Measurements from ENCODE around the gene NOCT. TPM values are rescaled to one million over a fixed set of nuclear protein-coding genes. Genes with fewer than 3 reads are reported as not detected.

Gene NOCT
- total RNA-seq, 1 experiment from 2014 or later = 17.1 TPM

- TF ChIP-seq SIN3A (IDR thresholded peaks at IDR 0.05; ENCODE audit: borderline replicate concordance, insufficient read depth, low read depth, low read length) (no peak), TCF7L2 (IDR thresholded peaks at IDR 0.05; ENCODE audit: low read depth, low read length) (no peak), POLR2AphosphoS5 (IDR thresholded peaks at IDR 0.05; ENCODE audit: low read depth, low read length) (no peak)
- TF ChIP-seq, protein P1, sequence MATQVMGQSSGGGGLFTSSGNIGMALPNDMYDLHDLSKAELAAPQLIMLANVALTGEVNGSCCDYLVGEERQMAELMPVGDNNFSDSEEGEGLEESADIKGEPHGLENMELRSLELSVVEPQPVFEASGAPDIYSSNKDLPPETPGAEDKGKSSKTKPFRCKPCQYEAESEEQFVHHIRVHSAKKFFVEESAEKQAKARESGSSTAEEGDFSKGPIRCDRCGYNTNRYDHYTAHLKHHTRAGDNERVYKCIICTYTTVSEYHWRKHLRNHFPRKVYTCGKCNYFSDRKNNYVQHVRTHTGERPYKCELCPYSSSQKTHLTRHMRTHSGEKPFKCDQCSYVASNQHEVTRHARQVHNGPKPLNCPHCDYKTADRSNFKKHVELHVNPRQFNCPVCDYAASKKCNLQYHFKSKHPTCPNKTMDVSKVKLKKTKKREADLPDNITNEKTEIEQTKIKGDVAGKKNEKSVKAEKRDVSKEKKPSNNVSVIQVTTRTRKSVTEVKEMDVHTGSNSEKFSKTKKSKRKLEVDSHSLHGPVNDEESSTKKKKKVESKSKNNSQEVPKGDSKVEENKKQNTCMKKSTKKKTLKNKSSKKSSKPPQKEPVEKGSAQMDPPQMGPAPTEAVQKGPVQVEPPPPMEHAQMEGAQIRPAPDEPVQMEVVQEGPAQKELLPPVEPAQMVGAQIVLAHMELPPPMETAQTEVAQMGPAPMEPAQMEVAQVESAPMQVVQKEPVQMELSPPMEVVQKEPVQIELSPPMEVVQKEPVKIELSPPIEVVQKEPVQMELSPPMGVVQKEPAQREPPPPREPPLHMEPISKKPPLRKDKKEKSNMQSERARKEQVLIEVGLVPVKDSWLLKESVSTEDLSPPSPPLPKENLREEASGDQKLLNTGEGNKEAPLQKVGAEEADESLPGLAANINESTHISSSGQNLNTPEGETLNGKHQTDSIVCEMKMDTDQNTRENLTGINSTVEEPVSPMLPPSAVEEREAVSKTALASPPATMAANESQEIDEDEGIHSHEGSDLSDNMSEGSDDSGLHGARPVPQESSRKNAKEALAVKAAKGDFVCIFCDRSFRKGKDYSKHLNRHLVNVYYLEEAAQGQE (IDR thresholded peaks at IDR 0.05; ENCODE audit: insufficient read depth in 1 of 2, low read depth in 2 of 2, low read length in 1 of 2) = no peak
- TF ChIP-seq, protein P2, sequence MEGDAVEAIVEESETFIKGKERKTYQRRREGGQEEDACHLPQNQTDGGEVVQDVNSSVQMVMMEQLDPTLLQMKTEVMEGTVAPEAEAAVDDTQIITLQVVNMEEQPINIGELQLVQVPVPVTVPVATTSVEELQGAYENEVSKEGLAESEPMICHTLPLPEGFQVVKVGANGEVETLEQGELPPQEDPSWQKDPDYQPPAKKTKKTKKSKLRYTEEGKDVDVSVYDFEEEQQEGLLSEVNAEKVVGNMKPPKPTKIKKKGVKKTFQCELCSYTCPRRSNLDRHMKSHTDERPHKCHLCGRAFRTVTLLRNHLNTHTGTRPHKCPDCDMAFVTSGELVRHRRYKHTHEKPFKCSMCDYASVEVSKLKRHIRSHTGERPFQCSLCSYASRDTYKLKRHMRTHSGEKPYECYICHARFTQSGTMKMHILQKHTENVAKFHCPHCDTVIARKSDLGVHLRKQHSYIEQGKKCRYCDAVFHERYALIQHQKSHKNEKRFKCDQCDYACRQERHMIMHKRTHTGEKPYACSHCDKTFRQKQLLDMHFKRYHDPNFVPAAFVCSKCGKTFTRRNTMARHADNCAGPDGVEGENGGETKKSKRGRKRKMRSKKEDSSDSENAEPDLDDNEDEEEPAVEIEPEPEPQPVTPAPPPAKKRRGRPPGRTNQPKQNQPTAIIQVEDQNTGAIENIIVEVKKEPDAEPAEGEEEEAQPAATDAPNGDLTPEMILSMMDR (IDR thresholded peaks at IDR 0.05) = no peak
- CTCF ChIA-PET = interaction anchor here (0.7 kb wide), 1 partner anchor 306 kb away, joined by 3 read pairs; no protein-coding TSS in a partner anchor
- no peaks in the 10 kb centered on the region; the same call in 1 of the 2 replicates for H3K36me3 ChIP-seq (ENCODE audit: control insufficient read depth, insufficient read depth, low read length)
- no peaks in the 10 kb centered on the region for H3K27me3 ChIP-seq (ENCODE audit: control insufficient read depth, insufficient read depth, low read length)
- H3K4me1 ChIP-seq (ENCODE audit: control insufficient read depth, insufficient read depth, low read length) = peaks cover 14% of the 10 kb centered on the region
- intact Hi-C loops (cut with micrococcal nuclease; ENCODE audit: unreplicated experiment) (no loop called here), in situ Hi-C loops (cut with HindIII; ENCODE audit: low pct_unique_long_range_greater_than_20kb, low sequenced_read_pairs) (no loop called here)
- no peak overlapping the region for H3K27ac ChIP-seq (ENCODE audit: low read length)
- ATAC-seq (no peak), DNase-seq (ENCODE audit: low read depth, low spot score) (no peak)
- POLR2A ChIA-PET = interaction anchor here (0.6 kb wide), 1 partner anchor 58 kb away, joined by 3 read pairs; no protein-coding TSS in a partner anchor
- no peak overlapping the region for H3K4me3 ChIP-seq (ENCODE audit: low read depth in 2 of 2, low read length in 2 of 2)
- H3K9me3 ChIP-seq (ENCODE audit: control insufficient read depth, insufficient read depth, low read depth, low read length) = no peaks in the 10 kb centered on the region
- BruUV-seq (replicated peaks) = no TSS peak
These were observed 7.3 kb downstream of the NOCT start for GRCh38 chr4:139022835-139023234.

DNA sequence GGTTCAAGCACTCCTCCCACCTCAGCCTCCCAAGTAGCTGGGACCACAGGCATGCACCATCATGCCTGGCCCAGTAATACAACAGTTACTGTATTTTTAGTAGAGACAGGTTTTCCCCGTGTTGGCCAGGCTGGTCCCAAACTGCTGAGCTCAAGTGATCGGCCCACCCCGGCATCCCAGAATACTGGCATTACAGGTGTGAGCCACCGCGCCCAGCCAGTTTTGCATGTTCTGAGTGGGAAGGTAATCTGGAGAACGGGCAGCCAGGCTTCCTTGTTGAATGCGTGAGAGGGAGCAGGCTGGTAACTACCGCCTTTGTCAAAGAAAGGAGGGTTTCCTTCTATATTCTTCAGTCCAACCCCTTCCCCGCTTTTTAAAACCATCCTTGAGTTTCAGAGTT lies 9.1 kb downstream of the NOCT start:
- POLR2A ChIA-PET = no interaction called here
- ATAC-seq (no peak), DNase-seq (ENCODE audit: low read depth, low spot score) (no peak)
- TF ChIP-seq SIN3A (IDR thresholded peaks at IDR 0.05; ENCODE audit: borderline replicate concordance, insufficient read depth, low read depth, low read length) (no peak), POLR2AphosphoS5 (IDR thresholded peaks at IDR 0.05; ENCODE audit: low read depth, low read length) (no peak), TCF7L2 (IDR thresholded peaks at IDR 0.05; ENCODE audit: low read depth, low read length) (no peak)
- TF ChIP-seq, protein P2 (IDR thresholded peaks at IDR 0.05) = no peak
- TF ChIP-seq, protein P1 (IDR thresholded peaks at IDR 0.05; ENCODE audit: insufficient read depth in 1 of 2, low read depth in 2 of 2, low read length in 1 of 2) = no peak
- CTCF ChIA-PET = no interaction called here
- no TSS peak for BruUV-seq (replicated peaks)
- in situ Hi-C loops (cut with HindIII; ENCODE audit: low pct_unique_long_range_greater_than_20kb, low sequenced_read_pairs) = no loop called here
- no peak overlapping the region for H3K27ac ChIP-seq (ENCODE audit: low read length)
- peaks cover 13% of the 10 kb centered on the region for H3K4me1 ChIP-seq (ENCODE audit: control insufficient read depth, insufficient read depth, low read length)
- no peak overlapping the region for H3K4me3 ChIP-seq (ENCODE audit: low read depth in 2 of 2, low read length in 2 of 2)
- intact Hi-C loops (cut with micrococcal nuclease; ENCODE audit: unreplicated experiment) = no loop called here
- no peaks in the 10 kb centered on the region for H3K27me3 ChIP-seq (ENCODE audit: control insufficient read depth, insufficient read depth, low read length)
- no peaks in the 10 kb centered on the region for H3K36me3 ChIP-seq (ENCODE audit: control insufficient read depth, insufficient read depth, low read length)
- no peaks in the 10 kb centered on the region for H3K9me3 ChIP-seq (ENCODE audit: control insufficient read depth, insufficient read depth, low read depth, low read length)

All from Panc1 (cell line).